Activated CD4-positive, alpha-beta T cell treated with anti-CD3 and anti-CD28 coated beads, Interleukin-2, amount 10 ng/mL, durations not matched to agents 7 days and 5 days (primary cell): Measurements from ENCODE around the gene HIF3A. TPM values are rescaled to one million over a fixed set of nuclear protein-coding genes. Genes with fewer than 3 reads are reported as not detected.
"Not testable (repeated sequence)": the region's sequence is repeated elsewhere in the genome, so short reads cannot be mapped to it uniquely, and the experiment has no call there.

Experiments used
- CTCF ChIA-PET: fragments of 350-600 bp; sonication (Branson Sonifier 250); formaldehyde crosslinking; loops from one replicate; lab custom pipeline; 2021; ENCODE audit warnings: antibody characterized with exemption; lab: Charles Lee
- POLR2A ChIA-PET: fragments of 350-600 bp; sonication (Branson Sonifier 250); formaldehyde crosslinking; loops from one replicate; lab custom pipeline; 2021; ENCODE audit warnings: antibody characterized with exemption; lab: Charles Lee
- DNase-seq: peaks from one replicate; pipeline ENCODE4 v3.0.0-alpha.2; 2020
- H3K27ac Mint-ChIP-seq: one replicate; pipeline ENCODE4 v1.8.0; 2021; ENCODE audit warnings: mild to moderate bottlenecking, moderate library complexity, mixed read lengths
- H3K27me3 Mint-ChIP-seq: one replicate; pipeline ENCODE4 v1.8.0; 2021; ENCODE audit warnings: mixed read lengths
- H3K36me3 Mint-ChIP-seq: one replicate; pipeline ENCODE4 v1.8.0; 2021; ENCODE audit warnings: low read depth, mixed read lengths
- H3K4me1 Mint-ChIP-seq: one replicate; pipeline ENCODE4 v1.8.0; 2021; ENCODE audit warnings: mixed read lengths
- H3K4me3 Mint-ChIP-seq: one replicate; pipeline ENCODE4 v1.8.0; 2021; ENCODE audit warnings: mild to moderate bottlenecking, moderate library complexity, mixed read lengths
- H3K9me3 Mint-ChIP-seq: one replicate; pipeline ENCODE4 v1.8.0; 2021; ENCODE audit warnings: mixed read lengths
- total RNA-seq, 2 experiments: library from RNA; stranded (reverse); gene quantifications; one replicate each; pipeline ENCODE4 v1.2.3, GENCODE V29; 2021

The HIF3A gene
- total RNA-seq, 2 experiments from 2014 or later: not detected

GRCh38 chr19:46271481-46272197, 25.2 kb upstream of the HIF3A start:
- H3K4me1 Mint-ChIP-seq: peaks cover 4% of the 10 kb centered on the region
- no peak overlapping the region for H3K27ac Mint-ChIP-seq
- no peaks in the 10 kb centered on the region for H3K9me3 Mint-ChIP-seq
- ChIA-PET CTCF (interaction anchor here (0.6 kb wide), 1 partner anchor 391 kb away, joined by 3 read pairs; no protein-coding TSS in a partner anchor), POLR2A (no interaction called here)
- no peak for DNase-seq
- peaks cover 49% of the 10 kb centered on the region for H3K27me3 Mint-ChIP-seq
- H3K36me3 Mint-ChIP-seq: no peaks in the 10 kb centered on the region
- H3K4me3 Mint-ChIP-seq: no peak overlapping the region

GRCh38 chr19:46273931-46274330, 22.9 kb upstream of the HIF3A start:
- H3K27me3 Mint-ChIP-seq: peaks cover 50% of the 10 kb centered on the region
- H3K4me1 Mint-ChIP-seq, DNase-seq, H3K27ac Mint-ChIP-seq, H3K9me3 Mint-ChIP-seq, POLR2A ChIA-PET, H3K36me3 Mint-ChIP-seq, H3K4me3 Mint-ChIP-seq, CTCF ChIA-PET: not testable (repeated sequence)

- H3K36me3 Mint-ChIP-seq: no peaks in the 10 kb centered on the region
- POLR2A ChIA-PET: no interaction called here
- H3K27me3 Mint-ChIP-seq: peaks cover 20% of the 10 kb centered on the region
- CTCF ChIA-PET: interaction anchor here (1.9 kb wide), 1 partner anchor 233 kb away, joined by 4 read pairs; no protein-coding TSS in a partner anchor
- H3K27ac Mint-ChIP-seq: no peak overlapping the region
- H3K4me3 Mint-ChIP-seq: no peak overlapping the region
- no peaks in the 10 kb centered on the region for H3K9me3 Mint-ChIP-seq
- DNase-seq: no peak
- no peaks in the 10 kb centered on the region for H3K4me1 Mint-ChIP-seq
Observed at GRCh38 chr19:46279177-46279576, 17.7 kb upstream of the HIF3A start.

- Mint-ChIP-seq H3K4me1 (no peaks in the 10 kb centered on the region), H3K9me3 (peaks cover 3% of the 10 kb centered on the region), H3K27me3 (peaks cover 5% of the 10 kb centered on the region), H3K36me3 (no peaks in the 10 kb centered on the region), H3K27ac (no peak overlapping the region), H3K4me3 (no peak overlapping the region)
- DNase-seq: no peak
- CTCF ChIA-PET: no interaction called here
- POLR2A ChIA-PET: no interaction called here
Observed at GRCh38 chr19:46283771-46284170, 13.1 kb upstream of the HIF3A start.

- peaks cover 2% of the 10 kb centered on the region for H3K27me3 Mint-ChIP-seq
- CTCF ChIA-PET: interaction anchor here (0.5 kb wide), 1 partner anchor 778 kb away, joined by 4 read pairs; no protein-coding TSS in a partner anchor
- POLR2A ChIA-PET: no interaction called here
- H3K36me3 Mint-ChIP-seq: no peaks in the 10 kb centered on the region
- H3K9me3 Mint-ChIP-seq: peaks cover 5% of the 10 kb centered on the region
- no peak for DNase-seq
- no peak overlapping the region for H3K27ac Mint-ChIP-seq
- H3K4me3 Mint-ChIP-seq: no peak overlapping the region
- H3K4me1 Mint-ChIP-seq: peaks cover 4% of the 10 kb centered on the region
Observed at GRCh38 chr19:46284635-46285034, 12.2 kb upstream of the HIF3A start.

- CTCF ChIA-PET: interaction anchor here (0.6 kb wide), 1 partner anchor 258 kb away, joined by 3 read pairs; no protein-coding TSS in a partner anchor
- H3K9me3 Mint-ChIP-seq: peaks cover 10% of the 10 kb centered on the region
- H3K27ac Mint-ChIP-seq: no peak overlapping the region
- DNase-seq: no peak
- POLR2A ChIA-PET: no interaction called here
- no peaks in the 10 kb centered on the region for H3K27me3 Mint-ChIP-seq
- H3K4me3 Mint-ChIP-seq: no peak overlapping the region
- peaks cover 6% of the 10 kb centered on the region for H3K4me1 Mint-ChIP-seq
- no peaks in the 10 kb centered on the region for H3K36me3 Mint-ChIP-seq
Observed at GRCh38 chr19:46287585-46287984, 9.3 kb upstream of the HIF3A start.

GRCh38 chr19:46288896-46289588, 7.8 kb upstream of the HIF3A start:
- H3K36me3 Mint-ChIP-seq: no peaks in the 10 kb centered on the region
- H3K9me3 Mint-ChIP-seq: peaks cover 10% of the 10 kb centered on the region
- no peaks in the 10 kb centered on the region for H3K27me3 Mint-ChIP-seq
- CTCF ChIA-PET: no interaction called here
- POLR2A ChIA-PET: no interaction called here
- no peak for DNase-seq
- no peak overlapping the region for H3K27ac Mint-ChIP-seq
- H3K4me3 Mint-ChIP-seq: no peak overlapping the region
- H3K4me1 Mint-ChIP-seq: peaks cover 6% of the 10 kb centered on the region

- POLR2A ChIA-PET: no interaction called here
Observed at GRCh38 chr19:46289724-46290619, 6.9 kb upstream of the HIF3A start.

GRCh38 chr19:46291829-46292228, 5.0 kb upstream of the HIF3A start:
- H3K36me3 Mint-ChIP-seq: no peaks in the 10 kb centered on the region
- CTCF ChIA-PET: interaction anchor here (1.4 kb wide), 1 partner anchor 11 kb away, joined by 8 read pairs; no protein-coding TSS in a partner anchor
- peaks cover 10% of the 10 kb centered on the region for H3K9me3 Mint-ChIP-seq
- no peak overlapping the region for H3K4me3 Mint-ChIP-seq
- H3K4me1 Mint-ChIP-seq: peaks cover 6% of the 10 kb centered on the region
- POLR2A ChIA-PET: interaction anchor here (0.6 kb wide), 1 partner anchor 76 kb away, joined by 5 read pairs; no protein-coding TSS in a partner anchor
- no peak for DNase-seq
- peaks cover 14% of the 10 kb centered on the region for H3K27me3 Mint-ChIP-seq
- no peak overlapping the region for H3K27ac Mint-ChIP-seq

More at GRCh38 chr19:46289724-46290619, 6.9 kb upstream of the HIF3A start:
- Mint-ChIP-seq H3K36me3 (no peaks in the 10 kb centered on the region), H3K4me1 (peaks cover 6% of the 10 kb centered on the region), H3K4me3 (no peak overlapping the region), H3K27me3 (peaks cover 3% of the 10 kb centered on the region), H3K9me3 (peaks cover 10% of the 10 kb centered on the region), H3K27ac (no peak overlapping the region)
- no peak for DNase-seq
- CTCF ChIA-PET: interaction anchor here (0.5 to 1.2 kb wide), 3 partner anchors 25 to 285 kb away, joined by 3 to 5 read pairs (median 4); no protein-coding TSS in a partner anchor

GRCh38 chr19:46294494-46294893, 2.3 kb upstream of the HIF3A start:
- H3K4me1 Mint-ChIP-seq: peaks cover 3% of the 10 kb centered on the region
- DNase-seq: no peak
- H3K36me3 Mint-ChIP-seq: no peaks in the 10 kb centered on the region
- no peak overlapping the region for H3K4me3 Mint-ChIP-seq
- no peak overlapping the region for H3K27ac Mint-ChIP-seq
- peaks cover 7% of the 10 kb centered on the region for H3K9me3 Mint-ChIP-seq
- ChIA-PET CTCF (no interaction called here), POLR2A (no interaction called here)
- H3K27me3 Mint-ChIP-seq: peaks cover 20% of the 10 kb centered on the region

GRCh38 chr19:46295401-46296201, 1.2 kb upstream of the HIF3A start:
- H3K4me3 Mint-ChIP-seq: no peak overlapping the region
- H3K27me3 Mint-ChIP-seq: peaks cover 25% of the 10 kb centered on the region
- no peaks in the 10 kb centered on the region for H3K36me3 Mint-ChIP-seq
- POLR2A ChIA-PET: no interaction called here
- H3K9me3 Mint-ChIP-seq: no peaks in the 10 kb centered on the region
- no peak for DNase-seq
- H3K27ac Mint-ChIP-seq: no peak overlapping the region
- H3K4me1 Mint-ChIP-seq: no peaks in the 10 kb centered on the region
- CTCF ChIA-PET: interaction anchor here (0.6 kb wide), 1 partner anchor 16 kb away, joined by 3 read pairs; no protein-coding TSS in a partner anchor

GRCh38 chr19:46296202-46296480, 701 bp upstream of the HIF3A start:
- peaks cover 25% of the 10 kb centered on the region for H3K27me3 Mint-ChIP-seq
- no peak overlapping the region for H3K27ac Mint-ChIP-seq
- CTCF ChIA-PET: interaction anchor here (0.6 kb wide), 1 partner anchor 16 kb away, joined by 3 read pairs; no protein-coding TSS in a partner anchor
- no peaks in the 10 kb centered on the region for H3K4me1 Mint-ChIP-seq
- DNase-seq: no peak
- H3K4me3 Mint-ChIP-seq: no peak overlapping the region
- no peaks in the 10 kb centered on the region for H3K36me3 Mint-ChIP-seq
- POLR2A ChIA-PET: no interaction called here
- H3K9me3 Mint-ChIP-seq: no peaks in the 10 kb centered on the region
